HG02981 (cell line): ENCODE results near the gene CDH13.

Experiments used
- ATAC-seq: cut with Tn5 transposase; IDR thresholded peaks from one replicate; pipeline ENCODE4 v1.9.1; 2021; ENCODE audit warnings: mild to moderate bottlenecking, moderate library complexity; ENCODE audit not compliant: unreplicated experiment

Gene CDH13

GRCh38 chr16:82682767-82683166, 56.0 kb downstream of the CDH13 start:
- ATAC-seq: no peak

- ATAC-seq: no peak
Measured at GRCh38 chr16:82684256-82684655, 57.5 kb downstream of the CDH13 start.

DNA sequence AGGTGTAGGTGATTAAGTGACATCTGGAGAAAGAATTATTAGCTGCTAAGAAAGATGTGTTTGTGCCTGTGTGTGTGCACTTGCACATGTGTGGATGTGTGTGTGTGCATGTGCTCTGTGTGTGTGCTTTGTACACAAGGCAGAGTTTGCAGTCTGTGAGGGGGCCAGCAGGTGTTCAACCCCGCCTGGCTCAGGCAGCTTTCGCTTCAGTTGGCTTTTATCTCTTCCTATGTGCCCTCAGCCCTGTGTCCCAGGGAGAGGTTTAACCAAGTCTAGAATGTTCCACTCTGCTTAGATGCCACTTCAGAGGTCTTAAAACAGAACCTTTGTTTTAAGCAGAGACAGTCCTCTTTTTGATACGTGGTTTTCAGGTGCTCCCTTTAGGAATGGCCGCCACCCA, 58.8 kb downstream of the CDH13 start:
- no peak for ATAC-seq

GRCh38 chr16:82694239-82694874, 67.6 kb downstream of the CDH13 start:
- ATAC-seq: no peak

DNA sequence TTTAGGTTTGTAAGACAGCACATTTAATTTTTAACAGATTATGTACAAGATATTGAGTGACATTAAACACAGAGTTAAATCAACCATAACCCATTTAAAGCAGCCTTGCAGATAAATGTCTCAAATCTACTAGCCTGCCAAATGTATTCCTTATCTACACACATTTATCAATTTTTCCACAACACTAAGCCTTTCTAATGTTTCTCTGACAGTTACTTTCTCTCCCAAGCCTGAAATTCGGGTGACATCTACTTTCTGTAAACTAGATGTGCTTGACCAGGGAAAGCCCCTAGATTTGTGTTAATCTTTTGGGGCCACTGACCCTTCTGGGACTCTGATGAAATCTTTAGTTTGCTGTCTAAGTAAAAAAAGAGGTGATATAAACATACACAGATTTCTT, 69.0 kb downstream of the CDH13 start:
- no peak for ATAC-seq

DNA sequence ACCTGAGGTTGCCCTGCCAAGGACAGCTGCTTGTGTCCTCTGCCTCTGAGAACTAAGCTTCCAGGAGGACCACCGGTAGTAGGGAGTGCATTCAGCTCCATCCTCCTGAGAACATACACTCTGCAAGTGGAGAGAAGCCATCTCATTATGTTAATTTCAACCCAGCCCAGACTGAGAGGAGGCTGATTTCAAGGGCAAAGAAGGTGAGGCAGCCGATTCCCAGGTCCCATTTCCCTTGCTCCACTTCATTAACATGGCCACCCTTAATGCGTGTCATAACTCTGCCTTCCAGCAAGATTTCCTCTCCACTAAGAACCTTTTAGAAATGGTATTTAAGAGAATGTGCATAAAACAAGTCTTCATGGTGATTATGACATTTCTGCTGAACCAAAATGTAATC, 72.5 kb downstream of the CDH13 start:
- no peak for ATAC-seq

DNA sequence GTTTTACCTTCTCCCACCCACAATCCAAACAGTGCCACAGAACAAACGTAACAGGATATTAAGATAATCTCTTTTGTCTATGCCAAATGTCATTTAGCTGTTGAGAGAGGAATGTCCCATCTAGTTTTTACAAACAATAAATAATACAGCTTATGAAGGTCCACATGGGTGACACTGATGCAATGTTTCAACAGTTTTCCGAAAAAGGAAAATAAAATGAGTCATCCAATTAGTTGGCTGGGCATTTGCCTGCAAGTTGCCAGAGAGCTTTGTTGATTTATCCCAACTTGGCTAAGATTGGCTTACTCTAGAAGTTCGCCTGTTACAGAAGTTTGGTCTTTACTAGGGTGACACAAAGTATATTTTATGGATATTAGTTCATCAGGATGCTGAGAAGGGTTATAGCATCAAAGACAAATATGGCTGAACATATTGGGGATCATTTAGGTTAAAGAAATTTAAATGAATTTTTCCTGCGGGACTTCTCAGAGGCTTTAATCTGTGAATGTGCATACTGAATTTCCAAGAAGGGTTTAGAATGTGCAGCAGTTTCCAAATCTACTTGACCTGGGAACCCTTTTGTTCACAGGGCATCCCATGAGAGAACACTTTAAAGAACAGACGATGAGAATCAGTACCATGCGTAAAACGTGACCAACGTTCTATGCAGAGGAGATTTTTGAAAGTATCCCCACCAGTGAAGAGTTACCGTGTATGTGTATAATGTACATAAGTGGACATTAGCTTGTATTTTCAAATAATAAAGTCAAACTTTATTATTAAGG, 73.1 kb downstream of the CDH13 start:
- ATAC-seq: no peak

GRCh38 chr16:82700541-82701235, 73.9 kb downstream of the CDH13 start:
- no peak for ATAC-seq

- ATAC-seq: no peak
Measured at GRCh38 chr16:82701442-82701955, 74.7 kb downstream of the CDH13 start.

DNA sequence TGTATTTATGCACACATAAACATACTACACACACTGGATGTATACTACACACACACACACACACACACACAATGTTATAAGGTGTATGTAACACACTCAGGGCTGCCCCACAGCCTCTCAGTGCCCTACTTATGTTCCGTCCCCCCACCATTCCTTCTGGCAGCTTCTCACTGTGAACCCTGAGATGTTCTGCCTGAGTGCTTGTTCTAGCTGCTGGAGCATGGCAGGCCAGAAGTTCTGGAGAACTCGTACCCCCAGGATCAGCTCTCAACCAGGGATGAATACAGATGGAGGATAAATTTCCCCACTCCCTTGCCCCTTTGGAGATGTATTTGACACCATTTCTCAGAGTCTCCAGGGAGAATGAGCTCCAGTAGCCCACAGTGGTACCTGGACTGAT, 76.4 kb downstream of the CDH13 start:
- no peak for ATAC-seq

- no peak for ATAC-seq
Measured at GRCh38 chr16:82703871-82704768, 77.4 kb downstream of the CDH13 start.

- no peak for ATAC-seq
Measured at GRCh38 chr16:82709987-82710386, 83.2 kb downstream of the CDH13 start.

DNA sequence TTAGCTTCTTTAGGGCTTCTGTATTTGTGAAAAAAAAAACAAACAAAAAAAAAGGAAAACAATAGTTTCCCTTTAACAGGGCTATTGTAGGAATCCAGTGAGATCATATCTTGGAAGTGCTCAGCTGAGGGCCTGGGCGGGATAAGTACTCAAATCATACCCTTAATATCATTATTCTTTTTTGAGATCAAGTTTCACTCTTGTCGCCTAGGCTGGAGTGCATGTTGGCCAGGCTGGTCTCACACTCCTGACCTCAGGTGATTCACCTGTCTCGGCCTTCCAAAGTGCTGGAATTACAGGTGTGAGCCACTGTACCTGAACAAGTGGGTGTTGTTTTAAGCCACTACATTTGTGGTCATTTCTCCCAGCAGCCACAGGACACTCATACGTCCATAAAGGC, 87.0 kb downstream of the CDH13 start:
- ATAC-seq: no peak

- no peak for ATAC-seq
Measured at GRCh38 chr16:82715160-82715559, 88.4 kb downstream of the CDH13 start.

GRCh38 chr16:82715833-82716232, 89.1 kb downstream of the CDH13 start:
- no peak for ATAC-seq

GRCh38 chr16:82716361-82716855, 89.6 kb downstream of the CDH13 start:
- no peak for ATAC-seq

DNA sequence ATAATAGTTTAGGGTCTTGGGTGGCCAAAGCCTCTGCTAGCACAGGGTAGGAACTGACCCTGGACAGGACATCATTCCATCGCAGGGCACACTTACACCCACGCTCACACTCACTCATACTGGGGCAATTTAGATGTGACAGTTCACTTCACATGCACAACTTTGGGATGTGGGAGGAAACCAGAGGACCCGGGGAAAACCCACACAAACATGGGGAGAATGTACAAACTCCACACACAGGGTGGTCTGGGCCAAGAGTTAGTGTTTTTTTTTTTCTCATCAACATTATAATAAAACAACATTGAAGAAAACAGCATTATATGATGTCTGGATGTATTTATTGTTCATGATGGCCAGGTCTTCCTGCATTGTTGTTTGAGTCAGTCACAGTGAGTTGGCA, 93.6 kb downstream of the CDH13 start:
- no peak for ATAC-seq

GRCh38 chr16:82726306-82726705, 99.5 kb downstream of the CDH13 start:
- ATAC-seq: no peak

DNA sequence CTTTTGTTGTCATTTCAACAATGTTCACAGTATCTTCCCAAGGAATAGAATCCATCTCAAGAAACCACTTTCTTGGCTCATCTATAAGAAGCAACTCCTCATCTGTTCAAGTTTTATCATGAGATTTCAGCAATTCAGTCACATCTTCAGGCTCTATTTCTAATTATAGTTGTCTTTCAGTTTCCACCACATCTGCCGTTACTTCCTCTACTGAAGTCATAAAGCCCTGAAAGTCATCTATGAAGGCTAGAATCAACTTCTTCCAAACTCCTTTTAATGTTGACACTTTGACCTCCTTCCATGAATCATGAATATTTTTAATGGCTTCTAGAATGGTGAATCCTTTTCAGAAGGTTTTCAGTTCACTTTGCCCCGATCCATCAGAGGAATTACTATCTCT, 102.1 kb downstream of the CDH13 start:
- peak; percentile 47 for ATAC-seq

GRCh38 chr16:82730901-82731300, 104.1 kb downstream of the CDH13 start:
- no peak for ATAC-seq

DNA sequence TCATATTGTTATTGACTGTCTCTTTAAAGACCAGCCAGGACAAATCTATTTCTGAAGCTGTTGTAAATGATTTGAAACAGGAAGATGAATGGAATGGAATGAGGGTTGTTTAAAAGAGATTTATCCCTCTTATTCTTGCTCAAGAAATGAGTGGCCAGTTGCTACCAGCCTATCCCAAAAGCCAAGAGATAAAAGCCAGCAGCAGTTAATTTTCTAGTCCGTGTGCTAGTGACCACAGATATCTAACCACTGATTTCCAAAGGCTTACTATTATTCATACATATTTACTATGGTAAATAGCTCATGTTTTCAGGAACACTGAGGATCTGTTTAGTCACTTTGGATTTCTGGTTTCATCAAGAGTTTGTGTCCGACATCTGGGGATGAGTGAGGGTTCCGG, 105.7 kb downstream of the CDH13 start:
- ATAC-seq: no peak
